ENCODE data around the gene GNG7.
"Not testable (repeated sequence)": the region's sequence is repeated elsewhere in the genome, so short reads cannot be mapped to it uniquely, and the experiment has no call there.

Gene GNG7

GRCh38 chr19:2607712-2608601, 94.5 kb downstream of the GNG7 start:
- Mint-ChIP-seq H3K4me1 (peaks cover 62% of the 10 kb centered on the region), H3K36me3 (peaks cover 7% of the 10 kb centered on the region), H3K27ac (peak overlapping the region; percentile 80), H3K9me3 (no peaks in the 10 kb centered on the region), H3K27me3 (no peaks in the 10 kb centered on the region), H3K4me3 (peak overlapping the region; percentile 71)
- ATAC-seq: peak; percentile 79

DNA sequence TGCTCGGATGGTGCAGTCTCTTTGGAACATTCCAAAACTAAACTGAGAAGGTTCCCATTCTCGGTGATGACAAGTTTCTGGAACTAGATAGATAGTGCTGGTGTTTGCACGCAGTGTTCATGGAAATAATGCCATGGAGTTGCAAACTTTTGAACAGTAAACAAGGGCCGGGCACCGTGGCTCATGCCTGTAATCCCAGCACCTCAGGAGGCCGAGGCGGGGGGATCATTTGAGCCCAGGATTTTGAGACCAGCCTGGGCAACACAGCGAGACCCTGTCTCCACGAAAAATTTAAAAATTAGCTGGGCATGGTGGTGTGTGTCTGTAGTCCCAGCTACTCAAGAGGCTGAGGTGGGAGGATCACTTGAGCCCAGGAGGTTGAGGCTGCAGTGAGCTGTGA, 95.7 kb downstream of the GNG7 start:
- H3K27ac Mint-ChIP-seq: peak overlapping the region; percentile 80
- not testable (repeated sequence) for H3K9me3 Mint-ChIP-seq, ATAC-seq, H3K27me3 Mint-ChIP-seq
- H3K4me3 Mint-ChIP-seq: peak overlapping the region; percentile 71
- H3K4me1 Mint-ChIP-seq: peaks cover 56% of the 10 kb centered on the region
- H3K36me3 Mint-ChIP-seq: peaks cover 12% of the 10 kb centered on the region

DNA sequence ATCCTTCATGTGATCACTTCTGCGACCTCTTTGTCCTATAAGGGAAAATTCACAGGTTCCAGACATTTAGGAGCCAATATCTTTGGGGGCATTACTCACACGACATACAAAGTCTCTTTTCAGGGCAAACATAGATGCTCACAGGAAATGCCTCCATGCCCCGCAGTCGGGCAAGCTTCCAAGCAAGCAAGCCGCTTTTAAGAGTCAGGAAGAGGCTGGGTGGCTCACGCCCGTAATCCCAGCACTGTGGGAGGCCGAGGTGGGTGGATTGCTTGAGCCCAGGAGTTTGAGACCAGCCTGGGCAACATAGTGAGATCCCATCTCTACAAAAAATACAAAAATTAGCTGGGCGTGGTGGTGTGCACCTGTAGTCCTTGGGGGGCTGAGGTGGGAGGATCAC, 96.6 kb downstream of the GNG7 start:
- not testable (repeated sequence) for H3K9me3 Mint-ChIP-seq, H3K27me3 Mint-ChIP-seq, ATAC-seq, H3K27ac Mint-ChIP-seq, H3K4me3 Mint-ChIP-seq
- Mint-ChIP-seq H3K36me3 (peaks cover 12% of the 10 kb centered on the region), H3K4me1 (peaks cover 55% of the 10 kb centered on the region)

- Mint-ChIP-seq H3K4me3 (no peak overlapping the region), H3K9me3 (no peaks in the 10 kb centered on the region), H3K27me3 (no peaks in the 10 kb centered on the region), H3K27ac (no peak overlapping the region), H3K36me3 (peaks cover 12% of the 10 kb centered on the region), H3K4me1 (peaks cover 49% of the 10 kb centered on the region)
- no peak for ATAC-seq
These were observed 97.7 kb downstream of the GNG7 start for GRCh38 chr19:2604747-2605329.

- H3K4me1 Mint-ChIP-seq: peaks cover 48% of the 10 kb centered on the region
- ATAC-seq: no peak
- H3K27ac Mint-ChIP-seq: peak overlapping the region; percentile 69
- H3K36me3 Mint-ChIP-seq: peaks cover 12% of the 10 kb centered on the region
- no peaks in the 10 kb centered on the region for H3K27me3 Mint-ChIP-seq
- no peaks in the 10 kb centered on the region for H3K9me3 Mint-ChIP-seq
- peak overlapping the region; percentile 54 for H3K4me3 Mint-ChIP-seq
These were observed 99.2 kb downstream of the GNG7 start for GRCh38 chr19:2603334-2603733.

GRCh38 chr19:2602391-2603181, 99.9 kb downstream of the GNG7 start:
- Mint-ChIP-seq H3K27ac (peak overlapping the region; percentile 69), H3K4me1 (peaks cover 44% of the 10 kb centered on the region), H3K36me3 (peaks cover 12% of the 10 kb centered on the region), H3K9me3 (no peaks in the 10 kb centered on the region), H3K27me3 (no peaks in the 10 kb centered on the region), H3K4me3 (peak overlapping the region; percentile 54)
- ATAC-seq: no peak

DNA sequence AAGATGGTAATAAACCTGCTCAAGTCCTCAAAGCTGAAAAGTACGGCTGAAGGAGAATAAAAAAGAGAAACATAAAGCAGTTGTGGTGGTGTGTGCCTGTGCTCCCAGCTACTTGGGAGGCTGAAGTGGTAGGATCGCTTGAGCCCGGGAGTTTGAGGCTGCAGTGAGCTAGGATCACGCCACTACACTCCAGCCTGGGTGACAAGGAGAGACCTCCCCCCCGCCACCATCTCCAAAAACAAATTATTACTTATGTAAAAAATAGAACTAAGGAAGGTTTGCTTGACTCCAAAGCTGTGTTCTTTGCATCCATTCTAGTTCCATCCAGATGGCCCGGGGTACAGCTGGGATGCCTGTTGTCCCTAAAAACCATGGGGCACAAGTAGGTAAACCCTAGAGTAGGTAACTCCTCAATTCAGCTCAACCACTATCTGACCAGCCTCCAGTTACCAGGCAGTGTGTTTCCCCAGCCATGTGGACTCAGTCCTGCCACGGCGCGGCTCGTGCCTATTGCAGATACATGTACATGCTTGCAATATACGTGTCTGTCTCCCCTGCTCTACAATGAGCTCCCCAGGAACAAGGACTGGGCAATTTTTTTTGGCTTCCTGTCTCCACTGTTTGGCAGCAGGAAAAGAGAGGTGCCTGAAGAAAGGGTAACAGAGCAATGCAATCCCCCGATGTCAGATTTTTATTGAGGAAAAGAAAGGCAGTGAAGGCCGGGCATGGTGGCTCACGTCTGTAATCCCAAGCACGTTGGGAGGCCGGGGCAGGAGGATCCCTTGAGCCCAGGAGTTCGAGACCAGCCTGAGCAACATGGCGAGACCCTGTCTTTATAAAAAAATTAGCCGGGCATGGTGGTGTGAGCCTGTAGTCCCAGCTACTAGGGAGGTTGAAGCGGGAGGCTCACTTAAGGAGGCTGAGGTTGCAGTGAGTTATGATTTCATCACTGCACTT, 101.3 kb downstream of the GNG7 start:
- peaks cover 52% of the 10 kb centered on the region for H3K4me1 Mint-ChIP-seq
- H3K27ac Mint-ChIP-seq: peak overlapping the region; percentile 69
- ATAC-seq: no peak
- H3K9me3 Mint-ChIP-seq: no peaks in the 10 kb centered on the region
- no peaks in the 10 kb centered on the region for H3K27me3 Mint-ChIP-seq
- no peak overlapping the region for H3K4me3 Mint-ChIP-seq
- peaks cover 12% of the 10 kb centered on the region for H3K36me3 Mint-ChIP-seq

- Mint-ChIP-seq H3K36me3 (peaks cover 18% of the 10 kb centered on the region), H3K4me1 (peaks cover 68% of the 10 kb centered on the region), H3K27ac (peak overlapping the region; percentile 90), H3K9me3 (peaks cover 11% of the 10 kb centered on the region), H3K4me3 (no peak overlapping the region), H3K27me3 (no peaks in the 10 kb centered on the region)
- peak; percentile 70 for ATAC-seq
These were observed 108.2 kb downstream of the GNG7 start for GRCh38 chr19:2594319-2594718.

GRCh38 chr19:2592824-2593223, 109.7 kb downstream of the GNG7 start:
- Mint-ChIP-seq H3K4me1 (peaks cover 66% of the 10 kb centered on the region), H3K27me3 (no peaks in the 10 kb centered on the region), H3K9me3 (peaks cover 11% of the 10 kb centered on the region), H3K36me3 (peaks cover 19% of the 10 kb centered on the region), H3K4me3 (no peak overlapping the region), H3K27ac (peak overlapping the region; percentile 90)
- no peak for ATAC-seq

DNA sequence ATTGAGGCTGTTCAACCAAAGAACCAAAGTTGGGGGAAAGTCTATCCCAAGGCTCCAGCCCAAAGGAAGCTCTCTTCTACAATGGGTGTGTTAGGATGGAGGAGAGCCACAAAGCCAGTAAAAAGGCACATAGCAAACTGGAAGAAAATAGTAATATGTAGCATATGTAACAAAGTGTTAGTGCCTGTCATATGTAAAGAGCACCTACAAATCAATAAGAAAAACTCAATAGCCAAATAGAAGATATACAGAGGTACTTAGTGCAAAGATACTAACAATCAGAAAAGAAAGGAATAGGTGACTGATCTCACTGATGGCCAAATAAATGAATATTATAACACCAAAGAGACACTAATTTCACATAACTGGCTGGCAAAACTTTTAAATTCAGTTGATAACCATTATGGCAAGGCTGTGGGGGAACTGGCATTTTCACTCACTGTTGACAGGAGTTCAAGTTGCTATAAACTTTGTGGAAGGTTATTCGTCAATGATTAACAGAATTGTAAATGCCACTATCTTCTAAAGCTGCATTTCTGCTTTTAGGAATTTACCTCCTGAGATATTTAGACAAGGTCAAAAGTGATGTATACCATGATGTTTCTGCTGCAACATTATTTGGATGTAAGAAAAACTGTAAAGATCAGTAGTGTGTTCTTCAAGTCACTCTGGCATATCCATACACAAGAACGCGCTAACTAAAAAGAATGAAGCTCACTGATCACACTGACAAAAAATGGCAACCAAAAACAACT, 110.8 kb downstream of the GNG7 start:
- Mint-ChIP-seq H3K27ac (peak overlapping the region; percentile 90), H3K27me3 (no peaks in the 10 kb centered on the region), H3K4me1 (peaks cover 67% of the 10 kb centered on the region), H3K4me3 (no peak overlapping the region), H3K36me3 (peaks cover 19% of the 10 kb centered on the region), H3K9me3 (peaks cover 11% of the 10 kb centered on the region)
- ATAC-seq: no peak

DNA sequence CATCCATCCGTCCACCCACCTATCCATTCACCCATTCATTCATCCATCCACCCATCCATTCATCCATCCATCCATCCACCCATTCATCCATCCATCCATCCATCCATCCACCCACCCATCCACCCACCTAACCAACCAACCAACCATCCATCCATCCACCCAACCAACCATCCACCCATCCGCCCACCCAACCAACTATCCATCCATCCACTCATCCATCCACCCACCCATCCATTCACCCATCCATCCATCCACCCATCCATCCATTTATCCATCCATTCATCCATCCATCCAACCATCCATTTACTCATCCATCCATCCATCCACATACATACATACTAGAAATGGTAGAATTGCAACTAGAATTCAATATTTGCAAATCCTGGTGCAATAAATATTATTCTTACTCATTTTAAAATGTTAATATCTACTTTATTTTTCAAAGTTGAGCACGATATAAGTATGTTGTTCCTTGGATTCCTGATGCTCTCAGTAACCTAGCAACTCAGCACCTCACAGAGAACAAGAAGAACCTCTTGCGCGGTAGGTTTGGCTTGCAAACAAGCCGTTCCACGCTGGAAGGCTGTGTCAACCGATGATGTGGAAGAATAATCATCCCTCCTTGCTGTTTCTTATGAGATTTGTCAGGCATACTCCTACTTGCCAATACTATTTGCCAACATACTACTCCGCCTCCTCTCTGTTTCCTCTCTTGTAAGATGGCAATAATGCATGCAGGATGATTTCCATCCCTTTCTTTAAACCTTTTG, 111.7 kb downstream of the GNG7 start:
- Mint-ChIP-seq H3K4me1 (peaks cover 59% of the 10 kb centered on the region), H3K36me3 (peaks cover 19% of the 10 kb centered on the region), H3K27me3 (no peaks in the 10 kb centered on the region), H3K27ac (peak overlapping the region; percentile 90), H3K4me3 (no peak overlapping the region), H3K9me3 (peaks cover 11% of the 10 kb centered on the region)
- no peak for ATAC-seq

DNA sequence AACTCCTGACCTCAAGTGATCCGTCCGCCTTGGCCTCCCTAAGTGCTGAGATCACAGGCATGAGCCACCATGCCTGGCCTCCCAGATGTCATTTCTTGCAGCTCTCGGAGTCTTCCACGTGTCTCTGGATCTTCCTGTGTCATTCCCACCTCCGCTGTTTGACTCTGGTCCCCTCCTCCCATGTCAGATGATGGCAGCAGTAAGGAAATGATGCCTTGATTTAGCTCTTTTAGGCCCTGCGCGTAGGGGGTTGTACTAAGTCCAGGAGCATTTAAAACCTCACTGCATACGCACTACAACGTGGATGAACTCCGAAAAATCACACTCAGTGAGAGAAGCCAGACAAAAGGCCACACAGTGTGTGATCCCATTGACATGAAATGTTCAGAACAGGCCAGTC, 113.1 kb downstream of the GNG7 start:
- H3K27me3 Mint-ChIP-seq: no peaks in the 10 kb centered on the region
- H3K9me3 Mint-ChIP-seq: peaks cover 11% of the 10 kb centered on the region
- no peak overlapping the region for H3K27ac Mint-ChIP-seq
- H3K4me3 Mint-ChIP-seq: no peak overlapping the region
- H3K36me3 Mint-ChIP-seq: peaks cover 20% of the 10 kb centered on the region
- H3K4me1 Mint-ChIP-seq: peaks cover 54% of the 10 kb centered on the region
- no peak for ATAC-seq

DNA sequence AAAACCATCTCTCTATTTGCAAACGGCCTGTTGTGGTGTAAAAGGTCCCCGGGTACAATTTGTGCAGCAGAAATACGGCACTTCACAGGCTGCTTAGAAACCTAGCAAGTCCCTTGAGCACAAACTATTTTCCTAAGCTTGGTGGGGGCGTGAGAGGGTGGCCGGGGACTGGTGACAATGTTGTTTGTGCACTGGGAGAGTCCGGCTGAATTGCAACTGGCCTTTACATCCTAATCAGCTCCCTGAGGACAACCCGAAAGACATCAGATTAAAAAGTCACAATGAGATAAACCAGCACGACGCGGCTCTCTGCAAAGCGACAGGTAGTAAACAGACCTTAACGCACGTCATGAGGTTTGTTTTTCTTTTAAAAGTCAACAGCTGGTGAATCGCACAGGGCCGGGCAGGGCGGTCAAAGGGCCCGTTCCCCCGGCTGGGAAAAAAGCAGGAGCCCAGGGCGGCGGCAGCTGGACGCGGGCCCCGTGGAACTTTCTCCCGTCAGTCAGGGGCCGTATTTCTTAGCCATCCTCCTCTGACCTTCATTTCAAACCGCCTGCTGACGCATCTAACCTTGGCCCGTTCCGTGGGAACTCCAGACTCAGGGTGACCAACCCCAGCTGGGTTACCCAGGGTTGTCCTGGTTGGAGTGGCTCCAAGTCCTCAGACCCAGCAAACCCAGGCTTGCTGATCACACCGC, 114.3 kb downstream of the GNG7 start:
- Mint-ChIP-seq H3K27ac (peak overlapping the region; percentile 62), H3K4me3 (no peak overlapping the region), H3K4me1 (peaks cover 48% of the 10 kb centered on the region), H3K27me3 (no peaks in the 10 kb centered on the region), H3K9me3 (peaks cover 13% of the 10 kb centered on the region), H3K36me3 (peaks cover 30% of the 10 kb centered on the region)
- no peak for ATAC-seq

All from stimulated activated memory B cell treated with anti-CD40 and anti-IgM and Interleukin-4, amounts not matched to agents 10 μg/mL and 1 μg/mL and 100 μg/mL, for 72 hours (primary cell).